Activated gamma-delta T cell (primary cell): Measurements from ENCODE around the gene HAL.
"Not testable (repeated sequence)": the region's sequence is repeated elsewhere in the genome, so short reads cannot be mapped to it uniquely, and the experiment has no call there.

ENCODE experiments used
- DNase-seq: peaks from one replicate; lab custom pipeline; 2025; lab: John Stamatoyannopoulos, UW

HAL gene

GRCh38 chr12:95977764-95978305 lies 18.3 kb downstream of the HAL start:
- no peak for DNase-seq

- no peak for DNase-seq
Observed at GRCh38 chr12:95976416-95976832, 19.7 kb downstream of the HAL start.

- no peak for DNase-seq
Observed at GRCh38 chr12:95975491-95975890, 20.7 kb downstream of the HAL start.

GRCh38 chr12:95974358-95974757 lies 21.8 kb downstream of the HAL start:
- no peak for DNase-seq

GRCh38 chr12:95972832-95973456 lies 23.2 kb downstream of the HAL start:
- no peak for DNase-seq

- no peak for DNase-seq
Observed at GRCh38 chr12:95970905-95971304, 25.2 kb downstream of the HAL start.

GRCh38 chr12:95969116-95969515 lies 27.0 kb downstream of the HAL start:
- not testable (repeated sequence) for DNase-seq

GRCh38 chr12:95967301-95967700 lies 28.8 kb downstream of the HAL start:
- DNase-seq, result no peak

- no peak for DNase-seq
Observed at GRCh38 chr12:95966287-95966870, 29.8 kb downstream of the HAL start.

- DNase-seq, result no peak
Observed at GRCh38 chr12:95963096-95963495, 33.0 kb downstream of the HAL start.

GRCh38 chr12:95962222-95962621 lies 33.9 kb downstream of the HAL start:
- DNase-seq, result no peak

- no peak for DNase-seq
Observed at GRCh38 chr12:95960241-95960640, 35.9 kb downstream of the HAL start.

GRCh38 chr12:95959107-95959506 lies 37.0 kb downstream of the HAL start:
- DNase-seq, result no peak

- no peak for DNase-seq
Observed at GRCh38 chr12:95956557-95957145, 39.5 kb downstream of the HAL start.

- no peak for DNase-seq
Observed at GRCh38 chr12:95955549-95956159, 40.5 kb downstream of the HAL start.

GRCh38 chr12:95953000-95953399 lies 43.1 kb downstream of the HAL start:
- no peak for DNase-seq

GRCh38 chr12:95951515-95951914 lies 44.6 kb downstream of the HAL start:
- no peak for DNase-seq

GRCh38 chr12:95949477-95950206 lies 46.5 kb downstream of the HAL start:
- DNase-seq, result no peak

GRCh38 chr12:95944108-95944704 lies 51.9 kb downstream of the HAL start:
- DNase-seq, result no peak

- DNase-seq, result peak; percentile 47
Observed at GRCh38 chr12:95943330-95943842, 52.8 kb downstream of the HAL start, which contains the start of gene AMDHD1. Gene AMDHD1, plus strand, starts transcription at chr12:95943331. Its CDS starts 68 bp downstream, at chr12:95943399.
